ENCODE results near the gene GRAMD1A.

GRCh38 chr19:35073516-35073915 is 73.4 kb downstream of the GRAMD1A start:
- TF ChIP-seq CTCF (IDR thresholded peaks at IDR 0.05) (no peak), POLR2A (IDR thresholded peaks at IDR 0.05) (no peak)

All from esophagus squamous epithelium (tissue), 4 donors.